GM18519 (cell line): Measurements from ENCODE around the gene GBP7.
"Not testable (repeated sequence)": the region's sequence is repeated elsewhere in the genome, so short reads cannot be mapped to it uniquely, and the experiment has no call there.

Source experiments
- ATAC-seq: cut with Tn5 transposase; IDR thresholded peaks from one replicate; pipeline ENCODE4 v1.9.1; 2021; ENCODE audit warnings: mild to moderate bottlenecking, moderate library complexity; ENCODE audit not compliant: unreplicated experiment, low FRiP score

GBP7 gene, protein sequence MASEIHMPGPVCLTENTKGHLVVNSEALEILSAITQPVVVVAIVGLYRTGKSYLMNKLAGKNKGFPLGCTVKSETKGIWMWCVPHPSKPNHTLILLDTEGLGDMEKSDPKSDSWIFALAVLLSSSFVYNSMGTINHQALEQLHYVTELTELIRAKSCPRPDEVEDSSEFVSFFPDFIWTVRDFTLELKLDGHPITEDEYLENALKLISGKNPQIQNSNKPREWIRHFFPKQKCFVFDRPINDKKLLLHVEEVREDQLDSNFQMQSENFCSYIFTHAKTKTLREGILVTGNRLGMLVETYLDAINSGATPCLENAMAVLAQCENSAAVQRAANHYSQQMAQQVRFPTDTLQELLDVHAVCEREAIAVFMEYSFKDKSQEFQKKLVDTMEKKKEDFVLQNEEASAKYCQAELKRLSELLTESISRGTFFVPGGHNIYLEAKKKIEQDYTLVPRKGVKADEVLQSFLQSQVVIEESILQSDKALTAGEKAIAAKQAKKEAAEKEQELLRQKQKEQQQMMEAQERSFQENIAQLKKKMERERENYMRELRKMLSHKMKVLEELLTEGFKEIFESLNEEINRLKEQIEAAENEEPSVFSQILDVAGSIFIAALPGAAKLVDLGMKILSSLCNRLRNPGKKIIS

DNA sequence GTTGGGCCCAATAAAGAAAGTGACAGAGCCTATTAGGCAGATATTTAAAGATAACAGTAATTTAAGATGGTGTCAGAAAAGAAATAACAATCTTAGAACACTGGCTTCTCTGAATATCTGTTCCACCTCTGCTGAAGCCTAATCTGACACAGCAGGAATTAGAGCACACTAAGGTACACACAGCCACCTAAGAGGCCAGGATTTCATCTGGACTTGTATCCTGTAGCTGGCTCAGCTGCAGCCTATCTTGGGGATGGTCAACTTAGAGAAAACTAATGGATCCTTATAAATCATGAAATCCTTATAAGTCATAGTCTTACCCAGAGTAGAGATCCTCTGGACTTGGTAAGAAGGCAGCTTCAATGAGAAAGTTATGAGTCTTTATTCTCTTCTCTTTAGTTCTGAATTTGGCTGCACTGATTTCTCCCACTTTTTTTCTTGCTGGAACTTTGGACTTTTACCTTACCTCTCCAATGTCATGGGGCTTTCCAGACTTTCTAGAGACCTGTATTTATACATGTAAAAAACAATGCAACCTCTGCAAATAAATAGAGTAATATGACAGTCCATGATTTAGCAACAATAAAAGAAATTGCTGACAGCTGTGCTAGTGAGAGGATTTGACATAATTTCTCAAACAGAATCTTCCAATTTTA lies at the start of gene GBP7:
Gene GBP7 (minus strand): TSS at position 403 of the 656 bp plus-strand sequence. CDS start 4,068 bp downstream, outside the sequence.
- ATAC-seq = no peak

DNA sequence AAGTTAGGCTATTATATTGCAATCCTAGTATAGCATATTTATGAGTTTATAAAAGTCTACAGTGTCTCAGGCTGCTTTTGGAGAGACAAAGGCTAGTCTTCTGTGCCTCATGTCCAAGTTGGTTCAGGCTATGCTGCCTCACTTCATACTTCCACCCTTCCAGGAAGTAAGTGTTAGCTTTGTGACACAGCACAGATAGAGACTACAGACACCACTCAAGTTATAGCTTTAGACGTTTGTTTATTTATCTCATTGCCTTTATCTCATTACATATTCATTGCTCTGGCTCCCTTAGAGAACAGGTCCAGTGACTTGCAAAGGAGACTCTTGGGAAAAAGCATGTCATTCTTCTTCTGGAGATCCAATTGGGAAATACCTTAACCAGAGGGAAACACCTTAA lies 45.5 kb upstream of the GBP7 start:
- no peak for ATAC-seq

DNA sequence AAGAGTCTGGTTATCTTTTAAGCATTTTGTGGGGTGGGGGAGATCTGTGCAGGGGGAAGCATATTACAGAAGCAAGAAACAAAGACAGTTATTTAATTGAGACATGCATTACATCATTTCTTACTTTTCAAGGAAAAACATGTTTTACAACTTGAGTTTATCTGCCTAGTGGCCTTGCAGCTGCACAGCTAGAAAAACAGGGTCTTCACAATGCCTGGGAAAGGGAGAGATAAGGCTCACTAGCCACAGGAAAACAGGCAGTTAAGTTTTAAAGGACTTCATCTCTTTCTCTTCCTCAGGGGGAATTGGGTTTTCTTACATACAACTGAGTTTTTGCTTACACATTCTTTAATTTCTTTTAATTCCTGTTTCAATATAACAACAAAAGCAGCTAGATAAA lies 44.0 kb upstream of the GBP7 start:
- ATAC-seq = not testable (repeated sequence)

DNA sequence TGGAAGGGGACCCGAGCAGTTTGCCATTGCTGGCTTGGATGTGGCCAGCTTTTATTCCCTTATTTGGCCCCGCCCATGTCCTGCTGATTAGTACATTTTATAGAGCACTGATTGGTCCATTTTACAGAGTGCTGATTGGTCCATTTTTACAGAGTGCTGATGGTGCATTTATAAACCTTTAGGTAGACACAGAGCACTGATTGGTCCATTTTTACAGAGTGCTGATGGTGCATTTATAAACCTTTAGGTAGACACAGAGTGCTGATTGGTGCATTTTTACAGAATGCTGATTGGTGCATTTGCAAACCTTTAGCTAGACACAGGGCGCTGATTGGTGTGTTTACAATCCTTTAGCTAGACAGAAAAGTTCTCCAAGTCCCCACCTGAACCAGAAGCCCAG lies 43.1 kb upstream of the GBP7 start:
- ATAC-seq = not testable (repeated sequence)

DNA sequence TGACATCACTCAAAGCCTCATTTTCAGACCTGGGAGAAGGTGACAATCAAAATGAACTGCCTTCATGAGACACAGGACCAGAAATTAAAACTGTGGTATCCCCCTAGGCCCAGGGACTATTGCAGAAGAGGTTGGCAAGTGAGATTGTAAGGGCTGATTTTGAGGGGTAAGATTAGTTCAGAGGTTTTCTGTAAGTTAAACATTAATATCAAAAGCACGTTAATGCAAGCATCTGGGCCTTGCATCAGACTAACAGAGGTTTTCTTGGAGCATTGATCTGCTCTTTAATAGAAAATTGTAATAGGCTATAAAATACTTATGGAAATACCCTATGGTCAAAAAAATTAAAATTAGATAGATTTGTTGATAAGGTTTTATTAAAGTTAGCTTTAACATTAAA lies 37.5 kb upstream of the GBP7 start:
- ATAC-seq = no peak

DNA sequence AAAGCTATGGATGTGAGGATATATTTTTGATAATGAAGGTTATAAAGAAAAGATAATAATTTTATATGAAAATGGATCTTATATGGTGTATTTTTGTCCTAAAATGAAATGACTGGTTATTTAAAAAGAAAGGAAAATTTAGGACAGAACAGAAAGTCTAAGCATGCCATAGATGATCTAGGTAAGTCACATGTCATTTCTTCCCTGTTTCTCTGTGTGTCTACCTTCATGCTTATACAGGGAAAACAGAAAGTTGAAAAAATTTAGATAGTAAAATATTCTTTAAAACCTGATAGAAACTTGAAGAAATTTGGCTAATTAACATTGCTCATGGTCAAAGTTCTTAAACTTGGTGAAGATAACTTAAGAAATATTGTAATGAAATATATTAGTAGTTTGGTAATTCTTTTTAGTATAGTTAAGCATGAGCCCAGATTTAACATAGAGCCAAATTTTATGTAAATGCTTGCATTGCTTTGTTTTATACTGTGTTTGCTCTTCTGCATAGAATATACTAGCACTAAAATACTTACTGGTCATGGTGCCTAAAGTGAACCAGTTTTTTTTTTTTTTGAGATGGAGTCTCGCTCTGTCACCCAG lies 35.3 kb upstream of the GBP7 start:
- ATAC-seq = no peak

DNA sequence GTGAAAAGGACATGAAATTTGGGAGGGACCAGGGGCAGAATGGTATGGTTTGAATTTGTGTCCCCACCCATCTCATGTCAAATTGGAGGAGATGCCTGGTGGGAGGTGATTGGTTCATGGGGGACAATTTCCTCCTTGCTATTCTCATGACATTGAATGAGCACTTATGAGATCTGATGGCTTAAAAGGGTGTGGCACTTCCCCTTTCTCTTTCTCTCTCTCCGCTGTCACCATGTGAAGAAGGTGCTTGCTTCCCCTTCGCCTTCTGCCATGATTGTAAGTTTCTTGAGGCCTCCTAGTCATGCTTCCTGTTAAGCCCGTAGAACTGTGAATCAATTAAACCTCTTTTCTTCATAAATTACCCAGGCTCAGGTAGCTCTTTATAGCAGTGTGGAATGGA lies 30.6 kb upstream of the GBP7 start:
- no peak for ATAC-seq

DNA sequence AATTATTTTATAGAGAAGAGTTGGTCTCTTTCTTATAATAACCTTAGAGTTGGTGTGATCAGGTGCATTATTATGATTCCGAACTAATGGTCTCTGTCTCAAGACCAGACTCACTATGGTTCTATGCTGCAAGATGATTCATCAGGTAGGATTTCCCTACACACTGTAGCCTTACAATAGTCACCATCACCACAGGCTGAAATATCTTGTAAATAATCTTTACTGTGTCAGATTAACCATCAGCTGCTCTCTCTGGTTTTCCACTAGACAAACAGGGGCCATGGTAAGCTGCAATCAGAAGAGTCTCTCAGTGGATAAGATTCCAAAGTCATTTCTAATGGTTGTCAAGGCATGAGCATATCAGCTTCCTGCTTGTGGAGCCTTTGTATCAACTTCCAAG lies 27.4 kb upstream of the GBP7 start:
- no peak for ATAC-seq

DNA sequence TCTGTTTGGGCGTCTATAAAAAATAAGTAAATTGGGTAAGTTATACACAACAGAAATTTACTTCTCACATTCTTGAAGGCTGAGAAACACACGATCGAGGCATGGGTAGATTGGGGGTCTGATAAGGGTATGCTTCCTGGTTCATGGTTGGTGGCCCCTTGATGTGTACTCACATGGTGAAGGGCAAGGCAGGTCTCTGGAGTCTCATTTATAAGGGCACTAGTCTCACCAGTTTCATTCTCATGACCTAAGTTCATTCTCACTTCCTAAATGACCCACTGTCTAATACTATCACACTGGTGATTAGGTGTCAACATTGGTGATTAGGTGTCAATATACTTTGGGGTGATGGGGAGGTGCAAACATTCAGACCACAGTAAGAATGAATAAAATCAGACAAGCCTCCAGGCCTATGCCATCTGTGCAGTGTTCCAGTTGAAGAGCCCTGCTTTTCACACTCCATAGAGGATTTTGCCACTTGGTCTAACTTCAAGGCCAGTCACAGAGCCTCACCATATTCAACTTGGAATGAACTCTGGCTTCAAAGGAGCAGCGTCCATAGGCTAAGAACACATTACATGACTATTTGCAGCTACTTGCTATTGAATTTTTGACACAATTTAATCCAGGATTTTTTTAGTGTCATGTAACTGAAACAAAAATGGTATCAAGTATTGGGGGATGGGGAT lies 25.4 kb upstream of the GBP7 start:
- ATAC-seq = peak; percentile 74

DNA sequence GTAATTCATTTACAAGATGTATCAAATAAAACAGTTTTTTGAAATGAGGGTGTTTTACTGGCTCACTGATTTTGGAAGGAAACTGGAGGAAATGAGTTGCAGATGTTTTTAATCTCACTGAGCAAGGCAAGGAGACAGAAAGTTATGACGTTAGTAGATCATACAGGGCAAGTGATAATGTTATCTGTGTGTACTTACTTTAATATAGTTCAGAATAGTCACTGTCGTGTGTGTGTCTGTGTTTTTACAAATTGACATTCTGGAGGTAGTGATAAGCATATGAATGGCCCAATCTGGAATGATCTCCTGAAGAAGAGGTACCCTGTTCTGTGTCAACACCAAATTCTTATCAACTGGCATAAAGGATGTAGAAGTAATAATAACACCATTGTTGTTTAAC lies 24.9 kb upstream of the GBP7 start:
- no peak for ATAC-seq

DNA sequence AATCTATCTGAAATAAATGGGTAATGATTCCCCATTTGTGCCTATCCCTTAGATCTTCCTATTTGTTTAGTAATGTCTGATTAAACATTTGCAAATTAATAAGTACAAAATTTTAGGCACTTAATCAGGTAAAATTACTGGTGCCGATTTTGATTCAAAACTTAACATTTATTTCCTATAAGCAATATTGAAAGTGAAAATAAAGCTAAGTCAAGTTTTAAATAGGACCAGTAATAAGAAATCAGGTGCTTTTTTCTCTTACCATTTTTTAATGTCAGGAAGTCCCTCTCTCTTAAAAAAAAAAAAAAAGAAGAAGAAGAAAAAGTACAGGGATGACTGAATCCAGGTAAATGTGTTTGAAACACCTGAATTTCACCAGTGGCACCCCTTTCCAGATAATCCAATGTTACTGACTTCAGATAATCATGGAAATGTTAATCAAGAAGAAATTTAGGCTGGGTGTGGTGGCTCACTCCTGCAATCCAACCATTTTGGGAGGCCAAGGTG lies 23.8 kb upstream of the GBP7 start:
- no peak for ATAC-seq

DNA sequence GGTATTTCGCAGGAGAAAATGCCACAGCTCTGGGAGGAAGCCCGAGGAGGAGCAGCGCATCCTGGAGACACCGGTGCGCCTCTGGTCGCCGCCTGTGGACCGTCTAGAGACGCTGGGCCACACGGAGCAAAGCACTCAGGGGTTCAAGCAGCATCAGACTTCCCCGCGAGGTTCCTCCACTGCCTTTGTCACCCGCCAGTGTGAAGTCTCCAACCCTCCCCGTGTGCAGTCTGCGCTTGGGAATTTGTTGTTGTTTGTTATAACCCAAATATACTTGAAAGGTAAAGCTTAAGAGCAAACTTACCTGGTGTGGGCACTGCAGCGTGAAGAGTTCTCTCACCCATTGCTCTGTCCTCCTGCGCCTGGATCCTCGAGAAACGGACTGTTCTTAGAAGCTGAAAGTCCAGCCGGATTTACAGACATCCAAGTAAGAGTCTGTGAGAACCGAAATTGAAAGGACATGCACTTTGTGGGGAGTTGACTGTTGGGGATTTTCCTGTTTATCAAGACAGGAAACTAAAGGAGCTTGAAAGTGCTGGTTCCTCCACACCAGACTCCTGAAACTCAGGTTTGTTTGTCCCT lies 22.8 kb upstream of the GBP7 start, which contains the start of gene GBP4:
Gene GBP4 (minus strand): TSS at position 452 of the 582 bp plus-strand sequence. CDS start 108 bp downstream, at position 344.
- peak; percentile 27 for ATAC-seq

DNA sequence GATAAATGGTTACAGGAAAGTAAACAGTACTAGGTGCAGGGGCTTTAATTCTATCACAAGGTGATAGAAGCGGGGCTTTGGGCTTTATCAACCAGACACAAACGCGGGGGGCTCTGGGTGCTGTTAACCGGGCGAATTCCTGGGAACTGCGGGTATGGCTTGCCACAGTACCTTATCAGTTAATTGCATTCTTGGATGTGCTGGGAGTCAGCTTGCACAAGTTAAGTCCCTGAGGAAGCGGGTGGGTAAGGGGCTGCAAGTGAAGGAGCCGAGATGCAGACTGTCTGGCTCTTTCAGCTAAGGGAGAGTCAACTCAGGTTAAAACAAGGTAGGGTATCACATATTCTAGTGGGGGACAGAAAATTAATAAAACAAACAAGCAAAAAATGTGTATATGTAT lies 22.3 kb upstream of the GBP7 start:
- ATAC-seq = no peak

DNA sequence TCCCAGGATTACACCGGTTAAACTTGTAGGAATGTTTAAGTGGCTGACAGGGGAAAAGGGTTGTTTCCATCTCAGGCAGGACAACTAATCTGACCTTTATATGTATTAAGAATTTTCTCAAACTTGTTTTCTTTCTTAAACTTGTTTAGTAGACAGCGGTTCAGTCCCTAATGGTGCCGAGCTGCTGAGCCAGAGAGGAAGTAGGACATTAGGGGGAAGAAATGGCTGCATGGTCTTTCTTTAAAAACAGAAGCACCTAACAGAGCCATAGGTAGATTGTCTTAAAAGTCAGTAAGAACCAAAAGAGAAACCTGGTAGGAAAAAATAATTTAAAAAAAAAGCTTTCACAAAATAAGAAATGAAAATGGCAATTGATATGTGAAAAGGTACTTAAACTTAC lies 19.7 kb upstream of the GBP7 start:
- no peak for ATAC-seq

DNA sequence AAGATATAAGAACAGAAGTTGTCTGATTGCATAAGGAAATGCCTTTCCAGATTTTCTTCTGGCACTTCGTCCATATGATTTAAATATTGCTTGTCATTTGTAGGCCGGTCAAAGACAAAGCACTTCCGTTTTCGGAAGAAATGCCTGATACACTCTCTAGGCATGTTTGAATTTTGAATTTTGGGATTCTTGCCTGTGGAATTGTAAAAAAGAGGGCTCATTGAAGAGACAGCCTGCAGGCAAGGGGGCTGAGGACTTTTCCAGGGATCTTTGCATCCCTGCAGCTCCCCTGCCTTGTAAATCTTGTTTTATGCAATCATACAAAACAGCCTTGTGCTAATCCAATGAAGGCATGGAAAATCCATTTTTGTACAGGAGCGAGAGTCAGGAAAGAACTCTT lies 15.5 kb upstream of the GBP7 start:
- no peak for ATAC-seq

DNA sequence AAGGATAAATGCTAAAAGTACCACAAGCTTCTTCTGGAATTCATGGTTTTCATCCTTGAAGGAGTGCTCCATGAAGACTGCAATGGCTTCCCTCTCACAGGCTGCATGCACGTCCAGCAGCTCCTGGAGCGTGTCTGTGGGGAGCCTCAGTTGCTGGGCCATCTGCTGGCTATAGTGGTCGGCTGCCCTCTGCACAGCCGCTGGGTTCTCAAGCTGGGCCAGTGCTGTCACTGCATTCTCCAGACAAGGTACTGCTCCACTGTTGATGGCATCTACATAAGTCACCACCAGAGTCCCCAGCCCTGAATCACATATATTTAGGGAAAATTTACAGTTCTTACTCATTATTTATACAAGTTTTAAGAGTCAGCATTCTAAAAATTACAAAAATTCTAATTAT lies 14.2 kb upstream of the GBP7 start:
- no peak for ATAC-seq

DNA sequence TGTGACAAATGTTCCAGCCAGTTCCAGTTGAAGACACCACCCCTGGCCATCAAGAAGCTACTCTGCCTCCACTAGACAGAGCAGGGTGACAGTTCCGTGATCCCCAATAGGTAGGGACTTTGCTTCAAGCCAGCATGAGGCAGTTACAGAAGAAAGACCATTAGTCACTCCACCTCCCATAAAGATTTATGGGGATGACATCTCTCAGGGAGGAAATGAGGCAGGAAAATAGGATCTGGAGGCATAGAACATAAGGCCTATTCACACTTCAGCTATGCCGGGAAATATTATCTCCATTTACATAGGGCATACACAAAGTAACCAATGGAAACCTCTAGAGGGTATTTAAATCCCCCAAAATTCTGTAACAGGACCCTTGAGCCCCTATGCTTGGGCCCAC lies 3.5 kb upstream of the GBP7 start:
- ATAC-seq = no peak

DNA sequence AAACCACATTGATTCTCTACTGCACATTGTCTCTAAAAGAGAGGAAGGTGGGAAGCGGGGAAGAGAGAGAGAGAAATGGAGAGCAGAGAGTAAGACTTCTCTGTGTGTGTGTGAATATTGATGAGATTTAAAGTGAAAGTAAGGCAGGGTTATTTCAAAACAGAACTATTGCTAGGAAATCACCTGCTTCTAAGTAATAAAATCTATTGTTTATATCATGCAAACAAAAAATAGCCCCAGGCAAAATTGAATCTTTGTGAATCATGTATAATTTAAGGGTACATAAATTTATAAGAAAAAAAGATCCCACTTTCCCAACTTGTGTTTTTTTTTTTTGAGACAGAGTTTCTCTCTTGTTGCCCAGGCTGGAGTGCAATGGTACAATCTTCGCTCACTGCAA lies 1.2 kb upstream of the GBP7 start:
- no peak for ATAC-seq

DNA sequence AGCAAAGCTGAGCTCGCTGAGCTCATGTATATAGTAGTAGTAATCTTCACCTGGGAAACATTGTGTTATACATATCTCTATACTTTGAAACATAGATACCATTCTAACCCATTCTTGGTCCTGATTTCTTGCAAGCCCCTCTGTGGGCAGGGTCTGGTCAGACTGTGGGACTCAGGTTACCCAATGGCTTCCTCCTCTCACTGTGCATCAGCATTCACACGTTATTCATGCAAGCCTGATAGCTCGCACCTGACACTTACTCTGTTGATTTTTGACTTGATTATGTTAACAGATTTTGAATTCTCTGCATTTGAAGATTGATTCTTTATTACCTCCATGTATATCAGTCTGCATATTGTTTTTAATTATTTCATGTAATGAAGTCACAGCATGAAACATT lies 1.3 kb downstream of the GBP7 start:
- no peak for ATAC-seq
